ENCODE data around the gene ACVR1B.

The ACVR1B gene

GRCh38 chr12:52026263-52026662, 74.8 kb downstream of the ACVR1B start:
- no peak for DNase-seq

- no peak for DNase-seq
Measured at GRCh38 chr12:52027085-52027843, 75.8 kb downstream of the ACVR1B start.

GRCh38 chr12:52029685-52030084, 78.2 kb downstream of the ACVR1B start:
- DNase-seq, result no peak

- no peak for DNase-seq
Measured at GRCh38 chr12:52032446-52032803, 80.9 kb downstream of the ACVR1B start.

GRCh38 chr12:52032804-52033445, 81.4 kb downstream of the ACVR1B start:
- DNase-seq, result peak; percentile 93

GRCh38 chr12:52033446-52034140, 82.1 kb downstream of the ACVR1B start:
- DNase-seq, result peak; percentile 28

- no peak for DNase-seq
Measured at GRCh38 chr12:52035190-52035589, 83.7 kb downstream of the ACVR1B start.

- DNase-seq, result no peak
Measured at GRCh38 chr12:52035926-52036325, 84.4 kb downstream of the ACVR1B start.

- peak; percentile 95 for DNase-seq
Measured at GRCh38 chr12:52036587-52037171, 85.2 kb downstream of the ACVR1B start.

- DNase-seq, result no peak
Measured at GRCh38 chr12:52037248-52037861, 85.9 kb downstream of the ACVR1B start.

- no peak for DNase-seq
Measured at GRCh38 chr12:52038447-52038846, 86.9 kb downstream of the ACVR1B start.

GRCh38 chr12:52041035-52041434, 89.5 kb downstream of the ACVR1B start:
- no peak for DNase-seq

GRCh38 chr12:52041695-52042123, 90.2 kb downstream of the ACVR1B start:
- peak; percentile 84 for DNase-seq

- no peak for DNase-seq
Measured at GRCh38 chr12:52042706-52043385, 91.3 kb downstream of the ACVR1B start.

GRCh38 chr12:52043386-52044212, 92.1 kb downstream of the ACVR1B start:
- no peak for DNase-seq

GRCh38 chr12:52044292-52044983, 92.9 kb downstream of the ACVR1B start:
- no peak for DNase-seq

- DNase-seq, result peak; percentile 39
Measured at GRCh38 chr12:52045794-52046199, 94.3 kb downstream of the ACVR1B start.

Data from CD4-positive, alpha-beta T cell treated with Interleukin-21 for 1 hour (primary cell).